CD14-positive monocyte (primary cell): Measurements from ENCODE around the gene SPTSSA. TPM values are rescaled to one million over a fixed set of nuclear protein-coding genes. Genes with fewer than 3 reads are reported as not detected.
A peak's percentile ranks its signal among the peaks of the same experiment; 100 is the strongest.

Experiments
- DNase-seq, 3 donors: peaks; one replicate each; pipeline ENCODE4 v3.0.0-alpha.2; 2011 to 2022
- H2AFZ ChIP-seq: 2 replicates; pipeline ENCODE4 v1.6.0; 2012; ENCODE audit warnings: mild to moderate bottlenecking, low read depth, low read length, inconsistent platforms; ENCODE audit not compliant: insufficient read depth, poor library complexity, severe bottlenecking
- H3K27ac ChIP-seq, 2 donors: 1 replicate in 1 of 2; 2 replicates in 1 of 2; pipeline ENCODE4 v1.5.1; 2012 to 2013; ENCODE audit warnings: low read length in 2 of 2, control low read depth in 1 of 2, inconsistent platforms in 1 of 2, low read depth in 1 of 2, mild to moderate bottlenecking in 1 of 2
- H3K27me3 ChIP-seq, 2 donors: one replicate each; pipeline versions ENCODE4 v1.6.0 to v1.6.1; 2011 to 2013; ENCODE audit warnings: low read length in 2 of 2; ENCODE audit not compliant: control insufficient read depth in 2 of 2, insufficient read depth in 2 of 2
- H3K36me3 ChIP-seq, 2 donors: replicated peaks in 1 of 2; 1 replicate in 1 of 2; 2 replicates in 1 of 2; pipeline versions ENCODE4 v1.5.1 to v1.6.1; 2012 to 2013; ENCODE audit warnings: low read length in 2 of 2, control low read depth in 1 of 2, inconsistent platforms in 1 of 2, mild to moderate bottlenecking in 1 of 2; ENCODE audit not compliant: insufficient read depth in 2 of 2, control insufficient read depth in 1 of 2
- H3K4me1 ChIP-seq, 2 donors: 1 replicate in 1 of 2; 2 replicates in 1 of 2; pipeline versions ENCODE4 v1.5.1 to v1.6.1; 2012 to 2013; ENCODE audit warnings: low read length in 2 of 2, control low read depth in 1 of 2, inconsistent platforms in 1 of 2, mild to moderate bottlenecking in 1 of 2, moderate library complexity in 1 of 2; ENCODE audit not compliant: insufficient read depth in 2 of 2, control insufficient read depth in 1 of 2
- H3K4me2 ChIP-seq: replicated peaks from 2 replicates; pipeline ENCODE3; 2012; ENCODE audit warnings: low read length, moderate library complexity, mild to moderate bottlenecking; ENCODE audit not compliant: poor library complexity, severe bottlenecking; ENCODE audit errors: extremely low read depth
- H3K4me3 ChIP-seq, 3 experiments: fragments of 200-600 bp in 1 of 3; sonication (generic) in 1 of 3; replicated peaks in 1 of 3; 1 replicate in 2 of 3; 2 replicates in 1 of 3; pipeline ENCODE4 v1.5.1; 2011 to 2013; ENCODE audit warnings: low read length in 3 of 3, mild to moderate bottlenecking in 3 of 3, control low read depth in 2 of 3, low read depth in 2 of 3, inconsistent platforms in 1 of 3, moderate library complexity in 1 of 3
- H3K79me2 ChIP-seq: 2 replicates; pipeline ENCODE4 v1.6.0; 2012; ENCODE audit warnings: mild to moderate bottlenecking, control low read depth, inconsistent platforms, low read length, moderate library complexity; ENCODE audit not compliant: insufficient read depth
- H3K9ac ChIP-seq: 2 replicates; pipeline ENCODE4 v1.6.0; 2017; ENCODE audit warnings: low read length, mild to moderate bottlenecking; ENCODE audit not compliant: insufficient read depth, poor library complexity, severe bottlenecking
- H3K9me3 ChIP-seq, 2 donors: replicated peaks in 1 of 2; 1 replicate in 1 of 2; 2 replicates in 1 of 2; pipeline versions ENCODE4 v1.5.1 to v1.6.1; 2012 to 2013; ENCODE audit warnings: low read length in 2 of 2, control low read depth in 1 of 2; ENCODE audit not compliant: control insufficient read depth in 1 of 2, insufficient read depth in 1 of 2
- H4K20me1 ChIP-seq: 2 replicates; pipeline ENCODE4 v1.6.0; 2012; ENCODE audit warnings: mild to moderate bottlenecking, low read length, control low read depth, moderate library complexity; ENCODE audit not compliant: insufficient read depth
- H3K27ac Mint-ChIP-seq, 7 donors: one replicate each; pipeline ENCODE4 v1.8.0; 2020; ENCODE audit warnings: mild to moderate bottlenecking in 7 of 7, mixed read lengths in 7 of 7, moderate library complexity in 6 of 7, inconsistent platforms in 2 of 7
- H3K27me3 Mint-ChIP-seq, 3 donors: one replicate each; pipeline ENCODE4 v1.8.0; 2021 to 2022; ENCODE audit warnings: low read depth in 3 of 3, mild to moderate bottlenecking in 3 of 3, mixed read lengths in 3 of 3, moderate library complexity in 3 of 3, inconsistent platforms in 1 of 3
- H3K36me3 Mint-ChIP-seq, 2 donors: one replicate each; pipeline ENCODE4 v1.8.0; 2020; ENCODE audit warnings: mixed read lengths in 2 of 2, inconsistent platforms in 1 of 2, mild to moderate bottlenecking in 1 of 2
- H3K4me1 Mint-ChIP-seq: one replicate; pipeline ENCODE4 v1.8.0; 2020; ENCODE audit warnings: mild to moderate bottlenecking, mixed read lengths
- H3K4me3 Mint-ChIP-seq, 2 donors: one replicate each; pipeline ENCODE4 v1.8.0; 2020; ENCODE audit warnings: mild to moderate bottlenecking in 2 of 2, mixed read lengths in 2 of 2, moderate library complexity in 1 of 2
- H3K9me3 Mint-ChIP-seq, 7 donors: one replicate each; pipeline ENCODE4 v1.8.0; 2020 to 2022; ENCODE audit warnings: mixed read lengths in 7 of 7, mild to moderate bottlenecking in 6 of 7, moderate library complexity in 6 of 7, inconsistent platforms in 2 of 7
- CTCF ChIP-seq: fragments of 200-600 bp; IDR thresholded peaks from one replicate; pipeline ENCODE4 v1.8.0; 2022; ENCODE audit warnings: antibody characterized with exemption, mild to moderate bottlenecking
- WGBS: methylation state at CpG from one replicate; pipeline ENCODE4 v1.1.5; 2013; ENCODE audit warnings: missing lambda C conversion rate; ENCODE audit not compliant: insufficient coverage; 5-methylcytosine and 5-hydroxymethylcytosine counted together
- intact Hi-C, 2 donors: fragments of 100-400 bp; cut with micrococcal nuclease; formaldehyde crosslinking; loops; one replicate each; pipeline versions ENCODE4 v1.15.0 to v1.15.1; 2023
- polyA plus RNA-seq, 3 donors: library from polyadenylated mRNA; depleted of rRNA in 1 of 3; unstranded in 2 of 3; stranded (reverse) in 1 of 3; fragments of 300-500 nt in 2 of 3; fragments of >200 nt in 1 of 3; fragmentation: Illumina TruSeq in 2 of 3; gene quantifications; 1 replicate in 2 of 3; 2 replicates in 1 of 3; pipeline ENCODE4 v1.2.3, GENCODE V29; 2012 to 2021

Gene SPTSSA
- polyA plus RNA-seq, 3 donors: 14.2 to 85.7 (median 70.6) TPM

- Mint-ChIP-seq H3K27me3 (peaks cover 0 to 3% (median 1%) of the 10 kb centered on the region in 3 donors), H3K36me3 (peaks cover 0 to 3% of the 10 kb centered on the region in 2 donors), H3K4me1 (peaks cover 5% of the 10 kb centered on the region), H3K4me3 (no peak overlapping the region), H3K9me3 (peaks cover 18 to 36% (median 24%) of the 10 kb centered on the region in 7 donors), H3K27ac (peak overlapping the region in 1 of 7 donors; percentile 53)
- intact Hi-C loops: no loop called here
- no peak overlapping the region for H3K4me3 ChIP-seq
- peaks cover 23 to 25% of the 10 kb centered on the region in 2 donors for H3K9me3 ChIP-seq
- H3K27ac ChIP-seq: peak overlapping the region in 1 of 2 donors; percentile 6
- no peak for TF ChIP-seq CTCF
- H3K79me2 ChIP-seq: no peaks in the 10 kb centered on the region
- H2AFZ ChIP-seq: no peak overlapping the region
- H3K4me1 ChIP-seq: peaks cover 4 to 7% of the 10 kb centered on the region in 2 donors
- DNase-seq: no peak
- no peak overlapping the region for H3K9ac ChIP-seq
- H3K4me2 ChIP-seq: no peak overlapping the region
- no peaks in the 10 kb centered on the region for H3K27me3 ChIP-seq
- no CpG with 5 or more reads among the region's 6 CpGs for WGBS
- no peaks in the 10 kb centered on the region for H4K20me1 ChIP-seq
- no peaks in the 10 kb centered on the region for H3K36me3 ChIP-seq
Measured at GRCh38 chr14:34420547-34421150, 41.4 kb downstream of the SPTSSA start.

GRCh38 chr14:34409721-34410120, 52.3 kb downstream of the SPTSSA start:
- Histone ChIP-seq H2AFZ (no peak overlapping the region), H3K27me3 (no peaks in the 10 kb centered on the region), H4K20me1 (no peaks in the 10 kb centered on the region), H3K9me3 (peaks cover 12 to 31% of the 10 kb centered on the region in 2 donors), H3K27ac (no peak overlapping the region), H3K4me3 (no peak overlapping the region), H3K36me3 (no peaks in the 10 kb centered on the region), H3K4me1 (no peaks in the 10 kb centered on the region), H3K4me2 (no peak overlapping the region), H3K9ac (no peak overlapping the region), H3K79me2 (no peaks in the 10 kb centered on the region)
- Mint-ChIP-seq H3K27ac (peak overlapping the region in 1 of 7 donors; percentile 33), H3K9me3 (peaks cover 23 to 52% (median 43%) of the 10 kb centered on the region in 7 donors), H3K36me3 (no peaks in the 10 kb centered on the region), H3K27me3 (peaks cover 0 to 4% (median 1%) of the 10 kb centered on the region in 3 donors), H3K4me3 (no peak overlapping the region), H3K4me1 (no peaks in the 10 kb centered on the region)
- no peak for TF ChIP-seq CTCF
- intact Hi-C loops: no loop called here
- no peak for DNase-seq
- WGBS: 100% methylated on average over 2 of the region's 2 CpGs
